GM18507 (cell line): Measurements from ENCODE around the gene HMSD.
A peak's percentile ranks its signal among the peaks of the same experiment; 100 is the strongest.

Source experiments
- DNase-seq: peaks from one replicate; pipeline ENCODE4 v3.0.0; 2011; ENCODE audit warnings: low read depth; ENCODE audit not compliant: insufficient read length; ENCODE audit errors: extremely low spot score
- FAIRE-seq: peaks from 2 replicates; lab custom pipeline; 2011; peaks lifted over from hg19 to GRCh38; lab: Jason Lieb, UNC

The HMSD gene

DNA sequence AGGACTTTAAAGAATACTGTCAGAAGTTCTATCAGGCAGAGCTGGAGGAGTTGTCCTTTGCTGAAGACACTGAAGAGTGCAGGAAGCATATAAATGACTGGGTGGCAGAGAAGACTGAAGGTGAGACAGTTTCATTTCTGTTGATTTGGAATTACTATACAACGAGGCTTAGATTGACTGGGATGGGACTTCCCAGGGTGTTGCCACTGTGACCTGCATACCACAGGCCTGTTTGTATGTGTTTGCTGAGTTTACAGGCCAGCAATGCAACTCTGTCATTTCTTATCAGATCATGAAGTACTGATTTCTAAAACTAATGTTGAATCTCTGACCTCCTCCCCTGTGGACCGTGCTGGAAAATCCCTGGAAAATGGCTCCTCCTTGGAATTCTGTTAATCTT, 32.6 kb downstream of the HMSD start:
- DNase-seq = no peak
- FAIRE-seq = no peak

DNA sequence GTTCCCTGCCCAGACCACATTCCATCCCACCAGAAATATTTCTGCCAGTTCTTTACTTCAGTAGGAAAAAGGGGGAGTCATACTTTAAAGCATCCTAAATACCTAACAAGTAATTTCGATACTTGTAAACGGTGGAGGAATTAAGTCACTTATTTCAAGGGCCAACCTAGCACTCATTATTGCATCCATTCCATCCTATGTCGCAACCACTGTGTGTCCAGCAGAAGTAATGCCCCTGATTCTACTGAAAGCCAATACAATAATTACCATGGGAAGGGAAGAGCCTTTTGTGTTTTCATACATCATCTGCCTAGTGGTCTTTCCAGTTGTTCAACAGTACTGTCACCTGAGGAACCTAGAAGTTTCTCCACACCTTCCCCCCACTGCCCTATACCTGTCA, 33.3 kb downstream of the HMSD start:
- FAIRE-seq = no peak

DNA sequence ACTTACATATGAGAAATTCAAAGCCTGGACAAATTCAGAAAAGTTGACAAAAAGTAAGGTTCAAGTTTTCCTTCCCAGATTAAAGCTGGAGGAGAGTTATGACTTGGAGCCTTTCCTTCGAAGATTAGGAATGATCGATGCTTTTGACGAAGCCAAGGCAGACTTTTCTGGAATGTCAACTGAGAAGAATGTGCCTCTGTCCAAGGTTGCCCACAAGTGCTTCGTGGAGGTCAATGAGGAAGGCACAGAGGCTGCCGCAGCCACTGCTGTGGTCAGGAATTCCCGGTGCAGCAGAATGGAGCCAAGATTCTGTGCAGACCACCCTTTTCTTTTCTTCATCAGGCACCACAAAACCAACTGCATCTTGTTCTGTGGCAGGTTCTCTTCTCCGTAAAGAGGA, 37.8 kb downstream of the HMSD start:
- no peak for FAIRE-seq

More for the DNA sequence above, 33.3 kb downstream of the HMSD start:
- no peak for DNase-seq

DNA sequence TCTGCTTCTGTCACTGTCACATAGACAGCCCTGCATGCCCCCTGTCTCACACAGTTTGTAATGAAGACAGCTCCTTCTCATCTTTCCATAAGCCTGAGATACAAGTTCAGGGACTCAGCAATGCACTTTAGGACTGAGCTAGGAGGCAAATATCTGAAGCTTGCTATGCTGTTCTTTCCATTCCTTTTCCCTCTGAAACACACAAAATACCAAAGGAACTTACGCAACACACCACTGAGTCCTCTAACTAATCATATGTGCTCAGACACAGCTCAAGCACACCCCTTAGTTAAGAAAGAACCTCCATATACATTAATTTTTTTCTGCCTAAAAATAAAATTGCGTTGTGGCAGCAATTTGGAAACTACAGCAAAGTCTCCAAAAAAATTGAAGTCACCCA, 38.6 kb downstream of the HMSD start:
- FAIRE-seq (no peak), DNase-seq (no peak)

More for the DNA sequence above, 37.8 kb downstream of the HMSD start:
- no peak for DNase-seq

DNA sequence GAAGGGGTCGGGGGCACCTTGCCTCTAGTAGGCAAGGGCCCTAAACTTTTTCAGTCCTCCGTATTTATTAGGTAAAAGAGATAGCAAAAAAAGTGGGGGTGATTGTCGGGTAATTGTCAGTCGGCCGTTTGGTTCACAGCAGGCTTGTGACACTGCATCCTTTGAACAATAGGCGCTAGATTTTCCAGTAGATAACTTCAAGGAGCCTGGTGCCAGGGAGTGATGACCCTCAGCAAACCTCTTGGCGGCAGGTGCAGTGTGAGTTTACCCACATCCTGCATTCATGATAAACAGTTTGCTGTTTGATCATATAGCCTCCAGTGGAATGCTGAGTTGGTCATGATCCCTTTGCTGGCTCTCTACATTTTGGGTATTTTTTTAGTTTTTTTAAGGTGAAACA, 43.6 kb downstream of the HMSD start:
- DNase-seq = no peak
- no peak for FAIRE-seq

DNA sequence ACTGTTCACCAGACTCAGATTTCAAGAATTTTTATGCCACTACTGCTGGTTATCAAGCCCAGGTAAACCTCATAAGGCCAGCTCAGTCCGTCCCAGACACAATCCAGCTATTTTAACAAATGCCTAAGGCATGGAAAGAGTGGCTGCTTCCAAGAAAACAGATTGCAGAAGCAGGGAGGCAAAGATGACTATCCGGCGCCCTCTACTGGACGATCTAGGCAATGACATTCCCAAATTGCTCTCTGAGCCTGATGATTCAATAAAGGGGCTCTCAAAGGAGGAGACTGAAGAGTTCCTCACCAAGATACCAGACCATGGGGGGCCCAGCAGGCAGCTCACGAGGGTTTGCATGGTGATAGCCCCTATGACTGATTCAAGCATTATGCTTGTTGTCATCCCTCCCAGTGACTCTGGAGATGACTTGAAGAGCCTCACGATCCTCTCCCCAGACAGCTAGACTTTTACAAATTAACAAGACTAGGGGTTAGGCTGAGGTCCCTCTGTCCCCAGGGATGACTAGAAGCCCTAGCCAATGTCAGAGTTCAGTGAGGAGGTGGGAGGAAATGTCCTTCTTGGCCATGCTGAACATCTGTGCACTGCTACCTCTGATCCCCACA, 45.8 kb downstream of the HMSD start:
- FAIRE-seq = peak; percentile 66
- DNase-seq = peak; percentile 11

DNA sequence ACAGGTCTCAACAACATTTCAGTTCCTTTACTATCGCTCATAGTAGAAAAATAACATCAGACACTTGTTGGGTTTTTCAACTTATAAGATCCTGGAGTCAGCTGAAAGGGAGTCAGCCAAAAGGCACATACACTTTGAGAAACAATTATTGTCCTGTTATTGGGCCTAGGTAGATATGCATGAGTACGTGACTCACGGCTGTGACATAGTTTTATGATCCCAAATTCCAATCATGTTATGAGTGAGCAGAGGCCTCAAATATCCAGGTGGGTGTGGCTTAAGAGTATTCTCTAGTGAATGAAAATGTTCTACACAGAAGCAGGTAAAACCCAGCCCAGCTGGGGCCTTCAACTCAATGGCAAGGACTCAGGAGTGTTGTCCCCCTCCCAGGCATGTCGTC, 47.9 kb downstream of the HMSD start:
- FAIRE-seq = no peak
- no peak for DNase-seq

DNA sequence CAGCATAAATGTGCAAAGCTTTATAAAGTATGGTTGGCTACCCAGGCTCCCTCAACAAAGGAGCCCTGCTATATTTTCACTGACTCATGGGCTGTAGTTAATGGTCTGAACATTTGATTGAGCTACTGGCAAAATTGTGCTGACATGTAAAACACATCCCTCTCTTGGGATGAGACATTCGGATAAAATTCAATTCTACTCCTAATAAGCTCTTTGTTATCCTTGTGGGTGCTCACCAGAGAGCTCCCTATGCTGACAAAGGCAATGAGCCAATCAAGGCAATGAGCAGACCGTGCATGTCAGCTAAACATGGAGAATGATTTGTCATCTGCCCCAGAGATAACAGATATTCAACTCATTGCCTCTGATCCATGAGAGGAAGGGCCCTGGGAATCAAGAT, 48.5 kb downstream of the HMSD start:
- DNase-seq (no peak), FAIRE-seq (no peak)

DNA sequence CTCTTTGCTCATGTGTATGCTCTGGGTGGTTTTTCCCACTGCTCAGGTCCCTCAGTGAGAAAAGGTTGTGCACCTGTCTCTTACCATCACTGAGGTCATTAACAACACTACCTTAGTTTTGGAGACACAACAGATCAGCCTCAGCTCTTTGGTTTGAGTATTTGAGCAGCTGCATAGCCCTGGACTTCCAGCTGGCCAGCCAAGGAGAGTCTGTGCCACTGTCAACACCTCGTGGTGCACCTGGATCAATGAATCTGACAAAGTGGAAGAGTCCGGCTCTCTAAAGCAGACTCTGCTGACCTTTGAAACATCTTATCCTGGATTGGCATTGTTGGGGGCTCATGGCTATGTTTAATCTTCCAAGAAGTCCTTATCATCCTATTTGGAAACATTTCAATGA, 50.8 kb downstream of the HMSD start:
- FAIRE-seq (no peak), DNase-seq (no peak)

DNA sequence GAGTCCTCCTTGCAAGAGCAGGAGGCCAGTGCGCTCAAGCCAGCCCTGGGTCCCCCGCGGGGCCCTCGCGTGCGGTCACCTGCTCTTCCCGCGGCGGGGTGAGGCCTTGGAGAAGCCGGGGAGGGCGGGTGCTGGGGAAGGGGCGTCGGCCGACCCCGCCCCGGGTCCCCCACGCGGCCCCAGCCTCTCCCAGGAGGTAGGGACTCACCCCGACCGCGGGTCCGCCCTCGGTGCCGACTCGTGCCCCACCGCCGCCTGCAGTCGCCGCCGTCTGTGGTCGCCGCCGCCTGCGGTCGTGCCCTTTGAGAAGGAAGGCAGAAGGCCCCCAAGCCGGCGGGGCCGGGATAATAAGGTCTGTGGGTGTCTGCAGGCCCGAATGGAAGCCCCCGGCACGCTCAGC, 53.5 kb downstream of the HMSD start:
- FAIRE-seq = no peak
- no peak for DNase-seq

DNA sequence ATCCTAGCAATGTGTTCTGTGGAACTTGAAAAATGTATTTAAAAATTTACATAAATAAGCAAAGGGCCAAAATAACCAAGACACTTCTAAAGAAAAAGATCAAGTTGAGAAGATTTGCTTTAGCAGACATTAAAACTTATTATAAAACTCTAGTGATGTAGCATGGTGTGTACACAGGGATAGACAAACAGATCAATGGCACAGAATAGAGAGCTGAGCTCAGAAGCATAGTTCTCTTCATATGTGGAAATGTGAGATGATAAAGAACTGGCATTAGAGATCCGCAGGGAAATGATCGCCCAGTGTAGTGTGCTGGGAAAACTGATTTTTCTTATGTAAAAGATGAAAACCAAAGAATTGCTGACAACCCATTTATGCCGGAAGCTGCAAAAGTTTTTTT, 60.2 kb downstream of the HMSD start:
- FAIRE-seq = no peak

More for the DNA sequence above, 60.2 kb downstream of the HMSD start:
- no peak for DNase-seq
